WTC11 (cell line): ENCODE results near the gene CACNB3.

Experiments used
- ATF3 ChIP-seq: sonication (generic); formaldehyde crosslinking; conservative IDR thresholded peaks from 2 replicates; pipeline ENCODE4 v1.8.1; 2022; ENCODE audit warnings: mild to moderate bottlenecking, missing genetic modification reagents
- CTCF ChIP-seq: fragments of 200-600 bp; IDR thresholded peaks from 2 replicates; pipeline ENCODE4 v1.8.0; 2022; ENCODE audit warnings: antibody characterized with exemption
- ERG ChIP-seq: fragments of 250-450 bp; sonication (Bioruptor Pico); IDR thresholded peaks from 2 replicates; pipeline ENCODE4 v1.8.0; 2021; ENCODE audit warnings: mild to moderate bottlenecking
- ESRRA ChIP-seq: sonication (generic); formaldehyde crosslinking; IDR thresholded peaks from 2 replicates; pipeline ENCODE4 v1.8.1; 2022; ENCODE audit warnings: mild to moderate bottlenecking, missing genetic modification reagents, borderline replicate concordance
- FOXP1 ChIP-seq: sonication (generic); formaldehyde crosslinking; IDR thresholded peaks from 2 replicates; pipeline ENCODE4 v1.8.0; 2022; ENCODE audit warnings: missing genetic modification reagents, mild to moderate bottlenecking, moderate library complexity, borderline replicate concordance
- JUN ChIP-seq: sonication (generic); formaldehyde crosslinking; IDR thresholded peaks from 2 replicates; pipeline ENCODE4 v1.8.0; 2023; ENCODE audit warnings: mild to moderate bottlenecking, missing genetic modification reagents
- MLX ChIP-seq: sonication (generic); formaldehyde crosslinking; IDR thresholded peaks from 2 replicates; pipeline ENCODE4 v1.8.1; 2023; ENCODE audit warnings: mild to moderate bottlenecking, missing genetic modification reagents, moderate library complexity
- MYBL2 ChIP-seq: sonication (generic); formaldehyde crosslinking; IDR thresholded peaks from 2 replicates; pipeline ENCODE4 v1.8.1; 2023; ENCODE audit warnings: mild to moderate bottlenecking, moderate library complexity, missing genetic modification reagents
- NFYB ChIP-seq: sonication (generic); formaldehyde crosslinking; conservative IDR thresholded peaks from 2 replicates; pipeline ENCODE4 v1.8.0; 2022; ENCODE audit warnings: low read depth, missing genetic modification reagents
- ZNF121 ChIP-seq: sonication (generic); formaldehyde crosslinking; IDR thresholded peaks from 2 replicates; pipeline ENCODE4 v1.8.0; 2023; ENCODE audit warnings: missing genetic modification reagents
- ZNF263 ChIP-seq: sonication (generic); formaldehyde crosslinking; IDR thresholded peaks from 2 replicates; pipeline ENCODE4 v1.8.1; 2022; ENCODE audit warnings: low read depth, mild to moderate bottlenecking, moderate library complexity, missing genetic modification reagents
- TF ChIP-seq, protein P1 (sequence below): sonication (generic); formaldehyde crosslinking; IDR thresholded peaks from 2 replicates; pipeline ENCODE4 v1.8.0; 2023; ENCODE audit warnings: missing genetic modification reagents
- TF ChIP-seq, protein P2 (sequence below): sonication (generic); formaldehyde crosslinking; IDR thresholded peaks from 2 replicates; pipeline ENCODE4 v1.8.0; 2023; ENCODE audit warnings: mild to moderate bottlenecking, missing genetic modification reagents

DNA sequence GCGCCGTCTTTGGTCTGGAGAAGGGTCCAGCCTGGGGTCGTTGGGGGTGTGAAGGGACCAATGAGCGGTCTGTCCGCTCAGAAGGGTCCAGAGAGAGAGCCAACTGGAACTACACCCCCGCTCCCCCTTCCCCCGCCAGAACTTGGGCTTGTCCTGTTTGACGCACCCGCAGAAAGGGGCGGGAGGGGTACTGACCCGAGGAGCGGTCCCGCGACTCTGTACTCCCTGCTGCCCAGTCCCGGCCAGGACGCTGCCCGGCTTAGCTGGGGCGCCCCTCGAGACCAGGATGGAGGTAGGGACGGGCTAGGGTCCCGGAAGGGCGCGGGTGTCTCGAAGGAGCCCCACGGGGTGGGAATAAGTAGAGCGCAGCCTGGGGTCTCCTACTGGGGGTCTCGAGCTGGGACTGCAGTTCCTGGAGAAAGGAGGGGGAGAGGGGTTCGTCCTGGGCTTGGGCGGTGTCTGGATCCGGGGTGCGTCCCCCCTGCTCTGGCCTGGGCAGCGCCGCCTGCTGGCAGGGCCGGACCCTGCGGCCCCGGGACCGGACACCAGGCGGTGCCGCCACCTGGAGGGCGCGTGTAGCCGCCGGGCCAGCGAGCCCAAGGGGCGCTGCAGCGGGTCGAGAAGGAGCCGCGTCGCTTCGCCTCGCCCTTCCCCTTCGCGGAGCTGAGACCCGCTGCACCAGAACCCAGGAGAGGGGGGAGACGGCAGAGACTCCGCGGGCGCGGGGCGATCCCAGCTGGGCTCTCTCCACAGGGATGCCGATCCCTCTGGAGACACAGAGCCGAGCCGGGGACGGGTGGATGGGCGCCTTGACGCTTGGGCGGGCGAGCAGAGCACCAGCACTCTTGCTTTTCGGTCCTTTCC lies 3.8 kb upstream of the CACNB3 start:
- TF ChIP-seq ATF3 (CRISPR knock-in tag) = no peak
- peak; percentile 92 for TF ChIP-seq CTCF
- no peak for TF ChIP-seq ZNF263
- TF ChIP-seq JUN = no peak
- no peak for TF ChIP-seq MLX
- TF ChIP-seq, protein P1, sequence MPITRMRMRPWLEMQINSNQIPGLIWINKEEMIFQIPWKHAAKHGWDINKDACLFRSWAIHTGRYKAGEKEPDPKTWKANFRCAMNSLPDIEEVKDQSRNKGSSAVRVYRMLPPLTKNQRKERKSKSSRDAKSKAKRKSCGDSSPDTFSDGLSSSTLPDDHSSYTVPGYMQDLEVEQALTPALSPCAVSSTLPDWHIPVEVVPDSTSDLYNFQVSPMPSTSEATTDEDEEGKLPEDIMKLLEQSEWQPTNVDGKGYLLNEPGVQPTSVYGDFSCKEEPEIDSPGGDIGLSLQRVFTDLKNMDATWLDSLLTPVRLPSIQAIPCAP (CRISPR knock-in tag) = 0 out of 2 replicates have a peak, but pooled peaks have one; percentile 13
- no peak for TF ChIP-seq ERG (CRISPR knock-in tag)
- TF ChIP-seq ZNF121 = no peak
- TF ChIP-seq ESRRA = no peak
- TF ChIP-seq NFYB (CRISPR knock-in tag) = no peak
- TF ChIP-seq, protein P2, sequence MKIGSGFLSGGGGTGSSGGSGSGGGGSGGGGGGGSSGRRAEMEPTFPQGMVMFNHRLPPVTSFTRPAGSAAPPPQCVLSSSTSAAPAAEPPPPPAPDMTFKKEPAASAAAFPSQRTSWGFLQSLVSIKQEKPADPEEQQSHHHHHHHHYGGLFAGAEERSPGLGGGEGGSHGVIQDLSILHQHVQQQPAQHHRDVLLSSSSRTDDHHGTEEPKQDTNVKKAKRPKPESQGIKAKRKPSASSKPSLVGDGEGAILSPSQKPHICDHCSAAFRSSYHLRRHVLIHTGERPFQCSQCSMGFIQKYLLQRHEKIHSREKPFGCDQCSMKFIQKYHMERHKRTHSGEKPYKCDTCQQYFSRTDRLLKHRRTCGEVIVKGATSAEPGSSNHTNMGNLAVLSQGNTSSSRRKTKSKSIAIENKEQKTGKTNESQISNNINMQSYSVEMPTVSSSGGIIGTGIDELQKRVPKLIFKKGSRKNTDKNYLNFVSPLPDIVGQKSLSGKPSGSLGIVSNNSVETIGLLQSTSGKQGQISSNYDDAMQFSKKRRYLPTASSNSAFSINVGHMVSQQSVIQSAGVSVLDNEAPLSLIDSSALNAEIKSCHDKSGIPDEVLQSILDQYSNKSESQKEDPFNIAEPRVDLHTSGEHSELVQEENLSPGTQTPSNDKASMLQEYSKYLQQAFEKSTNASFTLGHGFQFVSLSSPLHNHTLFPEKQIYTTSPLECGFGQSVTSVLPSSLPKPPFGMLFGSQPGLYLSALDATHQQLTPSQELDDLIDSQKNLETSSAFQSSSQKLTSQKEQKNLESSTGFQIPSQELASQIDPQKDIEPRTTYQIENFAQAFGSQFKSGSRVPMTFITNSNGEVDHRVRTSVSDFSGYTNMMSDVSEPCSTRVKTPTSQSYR = no peak
- no peak for TF ChIP-seq FOXP1
- TF ChIP-seq MYBL2 (CRISPR knock-in tag) = peak; percentile 52; the same call in 1 of the 2 replicates
